HG02678 (cell line): Measurements from ENCODE around the gene ACVRL1.
"Not testable (repeated sequence)": the region's sequence is repeated elsewhere in the genome, so short reads cannot be mapped to it uniquely, and the experiment has no call there.

Source experiments
- ATAC-seq: cut with Tn5 transposase; IDR thresholded peaks from one replicate; pipeline ENCODE4 v1.9.1; 2021; ENCODE audit warnings: mild to moderate bottlenecking, moderate library complexity; ENCODE audit not compliant: unreplicated experiment

Gene ACVRL1

GRCh38 chr12:51873251-51873994, 33.9 kb upstream of the ACVRL1 start:
- ATAC-seq = no peak

DNA sequence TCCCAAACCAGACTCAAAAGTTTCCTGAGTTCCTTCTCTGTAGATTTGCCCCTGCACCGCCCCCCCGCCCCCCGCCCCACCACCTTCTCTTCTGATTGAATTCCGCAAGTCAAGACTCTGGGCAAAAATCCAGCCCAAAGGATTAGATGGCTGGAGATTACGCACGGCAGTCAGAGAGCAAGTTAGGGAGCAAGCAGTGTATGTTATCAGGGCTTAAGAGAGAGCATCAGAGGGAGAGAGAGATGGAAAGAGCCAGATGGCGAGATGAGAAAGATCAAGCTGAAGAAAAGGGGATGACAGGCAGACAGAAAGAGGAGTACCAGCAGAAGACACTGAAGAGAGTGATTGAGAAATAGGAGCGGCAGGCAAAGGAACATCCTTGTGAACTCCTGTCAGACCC, 33.3 kb upstream of the ACVRL1 start:
- ATAC-seq = no peak

DNA sequence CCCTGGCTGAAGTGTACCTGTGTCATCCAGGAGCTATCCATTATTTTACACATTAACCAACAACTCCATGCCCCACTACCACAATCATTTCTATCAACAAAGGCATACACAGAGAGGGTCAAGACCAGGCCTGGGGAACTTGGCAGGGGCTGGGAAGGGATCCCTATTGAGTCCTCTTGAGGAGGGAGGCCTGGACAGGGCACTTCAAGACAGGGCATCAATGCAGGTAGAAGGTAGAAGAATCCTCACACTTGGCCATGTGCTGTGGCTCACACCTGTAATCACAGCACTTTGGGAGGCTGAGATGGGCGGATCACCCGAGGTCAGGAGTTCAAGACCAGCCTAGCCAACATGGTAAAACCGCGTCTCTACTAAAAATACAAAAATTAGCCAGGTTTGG, 32.8 kb upstream of the ACVRL1 start:
- no peak for ATAC-seq

DNA sequence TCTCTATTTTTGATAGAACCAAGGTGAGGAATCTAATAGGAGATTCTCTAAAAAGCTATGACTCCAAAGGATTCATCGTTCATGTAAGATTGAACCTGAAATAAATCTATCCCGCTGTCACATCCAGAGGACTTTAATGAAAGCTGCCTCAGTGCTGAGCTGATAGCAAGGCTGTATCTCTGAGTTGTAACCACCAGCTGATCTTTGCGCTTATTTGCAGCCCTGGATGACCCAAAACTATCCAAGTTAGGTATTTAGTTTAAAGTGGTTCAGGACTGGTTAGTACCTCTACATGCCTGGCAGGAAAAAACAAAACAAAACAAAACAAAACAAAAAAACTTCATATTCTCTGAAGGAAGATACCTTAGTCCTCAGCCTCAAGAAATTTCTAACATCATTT, 28.2 kb upstream of the ACVRL1 start:
- no peak for ATAC-seq

GRCh38 chr12:51883295-51883694, 24.0 kb upstream of the ACVRL1 start:
- ATAC-seq = no peak

DNA sequence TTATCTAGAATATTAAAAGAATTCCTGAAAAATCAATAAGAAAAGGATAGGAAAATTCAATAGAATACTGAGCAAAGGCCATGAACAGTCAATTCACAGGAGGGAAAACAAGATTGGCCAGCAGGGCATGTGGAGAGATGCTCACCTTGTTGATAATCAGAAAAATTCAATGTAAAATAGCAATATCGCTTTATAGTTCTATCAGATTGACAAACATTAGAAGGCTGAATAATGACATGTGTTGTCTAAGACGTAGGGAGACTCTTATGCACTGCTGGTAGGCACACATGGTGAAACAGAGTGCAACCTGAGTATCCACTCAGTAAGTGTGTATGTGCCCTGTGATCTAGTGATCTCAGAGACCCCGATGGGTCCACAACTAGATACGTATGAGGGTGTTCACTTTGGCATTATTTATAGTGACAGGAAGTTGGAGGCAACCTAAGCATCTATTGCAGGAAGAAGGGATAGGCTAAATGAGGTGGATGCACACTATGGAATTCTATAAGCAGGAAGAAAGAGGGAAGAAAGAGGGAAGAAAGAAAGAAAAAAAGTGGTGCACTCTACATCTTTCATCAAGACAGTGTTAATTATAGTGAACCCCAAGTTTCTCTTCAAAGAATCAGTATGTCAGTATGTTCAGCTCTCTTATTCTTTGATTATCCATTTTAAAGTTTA, 23.2 kb upstream of the ACVRL1 start:
- ATAC-seq = no peak

DNA sequence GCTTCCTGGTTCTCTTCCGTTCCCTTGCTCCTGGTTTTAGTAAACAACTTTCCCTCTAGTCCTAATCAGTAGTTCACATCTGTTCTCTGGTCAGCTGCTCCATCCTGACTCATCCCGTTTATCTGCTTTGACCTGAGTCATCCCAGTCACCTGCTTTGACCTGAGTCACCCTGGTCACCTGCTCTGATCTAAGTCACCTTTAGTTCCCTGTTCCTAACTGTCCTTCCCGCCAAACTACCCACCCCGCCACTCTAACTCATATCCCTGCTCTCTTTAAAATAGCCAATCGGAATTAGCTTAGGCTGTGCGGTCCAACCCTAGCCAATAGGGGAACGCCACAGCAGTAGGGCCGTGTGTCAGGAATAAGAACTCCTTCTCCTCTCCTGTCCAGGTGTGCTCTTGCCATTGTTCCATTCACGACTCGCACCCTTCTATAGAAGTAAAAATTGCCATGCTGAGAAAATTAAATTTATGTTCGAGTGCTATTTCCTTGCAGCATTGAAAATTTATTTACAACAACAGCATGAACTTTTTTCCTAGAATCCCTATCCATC, 22.6 kb upstream of the ACVRL1 start:
- no peak for ATAC-seq

- ATAC-seq = not testable (repeated sequence)
Observed at GRCh38 chr12:51885294-51886020, 21.8 kb upstream of the ACVRL1 start.

GRCh38 chr12:51886021-51886710, 21.1 kb upstream of the ACVRL1 start:
- no peak for ATAC-seq

DNA sequence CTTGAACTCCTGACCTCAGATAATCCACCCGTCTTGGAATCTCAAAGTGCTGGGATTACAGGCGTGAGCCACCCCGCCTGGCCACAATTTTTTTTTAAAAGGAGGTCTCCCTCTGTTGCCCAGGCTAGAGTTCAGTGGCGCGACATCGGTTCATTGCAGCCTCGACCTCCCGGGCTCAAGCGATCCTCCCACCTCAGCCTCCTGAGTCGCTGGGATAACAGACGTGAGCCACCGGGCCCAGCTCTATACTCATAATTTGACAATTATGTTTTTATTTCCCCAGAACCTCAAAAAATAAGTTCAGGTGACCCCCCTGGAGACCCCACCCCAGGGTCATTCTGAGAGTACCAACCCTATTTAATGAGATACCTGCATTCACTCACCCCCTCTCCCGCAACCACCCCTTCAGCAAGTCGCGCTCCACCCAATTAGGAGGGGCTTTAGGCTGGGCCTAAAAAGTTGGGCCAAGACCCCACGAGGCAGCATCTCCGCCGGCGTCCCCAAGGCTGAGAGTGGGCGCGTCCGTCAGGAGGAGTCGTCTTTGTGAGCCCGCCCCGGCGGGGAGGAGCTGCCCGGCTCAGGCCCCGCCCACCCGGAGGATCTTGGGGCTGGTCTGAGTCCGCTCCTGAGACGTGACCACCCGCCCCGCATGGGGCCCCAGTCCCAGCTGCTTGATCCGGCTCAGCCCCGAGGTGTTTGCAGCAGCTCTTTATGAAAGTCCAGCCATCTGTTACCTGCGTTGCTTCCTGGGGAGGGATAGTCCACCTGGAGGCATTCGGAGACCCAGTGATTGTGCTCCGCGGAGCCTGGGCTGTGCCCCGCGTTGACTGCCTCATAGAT, 19.6 kb upstream of the ACVRL1 start, which contains the start of gene ANKRD33:
Gene ANKRD33 (plus strand): TSS at position 628 of the 840 bp plus-strand sequence. CDS start 84 bp downstream, at position 712.
- no peak for ATAC-seq

GRCh38 chr12:51888316-51889215, 18.7 kb upstream of the ACVRL1 start:
- no peak for ATAC-seq

GRCh38 chr12:51889216-51890132, 17.8 kb upstream of the ACVRL1 start:
- no peak for ATAC-seq

GRCh38 chr12:51890133-51890464, 17.2 kb upstream of the ACVRL1 start:
- no peak for ATAC-seq

DNA sequence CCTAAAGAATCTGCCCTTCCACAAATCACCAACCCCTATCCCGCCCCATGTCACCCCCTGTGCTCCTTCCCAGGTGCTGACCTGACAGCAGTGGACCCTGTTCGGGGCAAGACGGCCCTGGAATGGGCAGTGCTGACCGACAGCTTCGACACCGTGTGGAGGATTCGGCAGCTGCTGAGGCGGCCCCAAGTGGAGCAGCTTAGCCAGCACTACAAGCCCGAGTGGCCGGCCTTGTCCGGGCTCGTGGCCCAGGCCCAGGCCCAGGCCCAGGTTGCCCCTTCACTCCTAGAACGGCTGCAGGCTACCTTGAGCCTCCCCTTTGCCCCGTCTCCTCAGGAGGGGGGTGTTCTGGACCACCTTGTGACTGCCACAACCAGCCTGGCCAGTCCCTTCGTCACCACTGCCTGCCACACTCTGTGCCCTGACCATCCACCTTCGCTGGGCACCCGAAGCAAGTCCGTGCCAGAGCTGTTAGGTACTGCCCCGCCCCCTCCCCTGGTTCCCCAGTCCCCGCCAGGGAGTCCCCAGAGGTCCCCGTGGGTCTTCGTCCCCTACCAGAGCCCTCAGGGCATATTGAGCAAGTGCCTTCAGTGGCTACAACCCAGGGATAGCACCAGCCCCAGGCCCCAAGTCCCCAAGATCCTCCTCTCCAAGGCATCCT, 16.7 kb upstream of the ACVRL1 start:
- no peak for ATAC-seq

- ATAC-seq = no peak
Observed at GRCh38 chr12:51891843-51892242, 15.5 kb upstream of the ACVRL1 start.

DNA sequence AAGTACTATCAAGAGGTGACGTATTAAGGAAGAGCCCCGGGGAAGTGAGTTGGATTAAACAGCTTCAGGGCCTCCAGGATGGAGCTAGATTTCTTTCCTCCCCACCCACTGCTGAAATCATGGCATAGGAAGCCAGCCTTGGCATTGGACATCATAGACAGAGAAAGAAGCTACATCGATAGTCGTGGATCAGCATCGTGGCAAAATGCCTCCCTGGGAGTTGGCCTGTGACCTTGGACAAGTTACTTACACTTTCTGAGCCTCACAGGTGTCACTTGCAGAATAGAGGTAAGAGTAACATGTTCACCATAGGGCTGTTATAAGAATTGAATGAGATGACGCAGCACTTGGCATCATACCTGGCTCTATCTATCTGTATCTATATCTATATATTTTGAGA, 13.5 kb upstream of the ACVRL1 start:
- ATAC-seq = no peak

DNA sequence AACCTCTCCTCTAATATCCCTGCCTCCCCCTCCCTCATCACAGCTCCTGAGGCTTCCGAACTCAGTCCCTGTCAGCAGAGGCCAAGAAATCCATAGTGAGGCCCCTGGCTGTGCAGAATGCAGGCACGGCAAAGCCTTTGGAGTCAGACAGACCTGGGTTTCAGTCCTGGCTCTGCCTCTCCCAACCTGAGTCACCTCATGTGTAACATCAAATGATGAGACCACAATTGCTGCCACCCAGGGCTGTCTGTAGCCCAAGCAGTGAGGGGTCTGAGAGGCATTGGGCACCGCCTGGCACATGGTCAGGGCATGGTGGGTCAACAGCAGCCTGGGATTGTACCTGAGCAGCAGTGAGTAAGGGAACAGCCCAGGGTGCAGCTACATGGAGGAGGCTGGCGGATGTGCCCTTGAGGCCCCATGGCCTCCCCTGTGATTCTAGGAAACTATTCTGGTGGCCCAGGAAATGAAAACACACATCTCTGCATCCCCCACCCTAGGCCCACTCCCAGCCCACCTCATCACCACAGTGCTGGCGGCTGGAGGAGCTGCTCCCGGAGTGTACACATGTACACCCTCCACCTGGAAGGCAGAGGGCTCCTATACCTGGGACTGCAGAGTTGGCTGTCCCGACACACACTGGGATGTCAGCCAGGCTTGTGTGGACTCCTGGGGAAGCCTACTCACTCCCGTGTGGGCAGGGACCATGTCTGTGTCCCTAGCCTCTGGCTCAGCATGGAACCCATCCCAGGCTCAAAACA, 11.7 kb upstream of the ACVRL1 start:
- no peak for ATAC-seq
